Measurements from ENCODE around the gene TADA2B. TPM values are rescaled to one million over a fixed set of nuclear protein-coding genes. Genes with fewer than 3 reads are reported as not detected.

Gene TADA2B, protein sequence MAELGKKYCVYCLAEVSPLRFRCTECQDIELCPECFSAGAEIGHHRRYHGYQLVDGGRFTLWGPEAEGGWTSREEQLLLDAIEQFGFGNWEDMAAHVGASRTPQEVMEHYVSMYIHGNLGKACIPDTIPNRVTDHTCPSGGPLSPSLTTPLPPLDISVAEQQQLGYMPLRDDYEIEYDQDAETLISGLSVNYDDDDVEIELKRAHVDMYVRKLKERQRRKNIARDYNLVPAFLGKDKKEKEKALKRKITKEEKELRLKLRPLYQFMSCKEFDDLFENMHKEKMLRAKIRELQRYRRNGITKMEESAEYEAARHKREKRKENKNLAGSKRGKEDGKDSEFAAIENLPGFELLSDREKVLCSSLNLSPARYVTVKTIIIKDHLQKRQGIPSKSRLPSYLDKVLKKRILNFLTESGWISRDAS
- 11.0 and 12.5 TPM in 2 replicates for total RNA-seq

DNA sequence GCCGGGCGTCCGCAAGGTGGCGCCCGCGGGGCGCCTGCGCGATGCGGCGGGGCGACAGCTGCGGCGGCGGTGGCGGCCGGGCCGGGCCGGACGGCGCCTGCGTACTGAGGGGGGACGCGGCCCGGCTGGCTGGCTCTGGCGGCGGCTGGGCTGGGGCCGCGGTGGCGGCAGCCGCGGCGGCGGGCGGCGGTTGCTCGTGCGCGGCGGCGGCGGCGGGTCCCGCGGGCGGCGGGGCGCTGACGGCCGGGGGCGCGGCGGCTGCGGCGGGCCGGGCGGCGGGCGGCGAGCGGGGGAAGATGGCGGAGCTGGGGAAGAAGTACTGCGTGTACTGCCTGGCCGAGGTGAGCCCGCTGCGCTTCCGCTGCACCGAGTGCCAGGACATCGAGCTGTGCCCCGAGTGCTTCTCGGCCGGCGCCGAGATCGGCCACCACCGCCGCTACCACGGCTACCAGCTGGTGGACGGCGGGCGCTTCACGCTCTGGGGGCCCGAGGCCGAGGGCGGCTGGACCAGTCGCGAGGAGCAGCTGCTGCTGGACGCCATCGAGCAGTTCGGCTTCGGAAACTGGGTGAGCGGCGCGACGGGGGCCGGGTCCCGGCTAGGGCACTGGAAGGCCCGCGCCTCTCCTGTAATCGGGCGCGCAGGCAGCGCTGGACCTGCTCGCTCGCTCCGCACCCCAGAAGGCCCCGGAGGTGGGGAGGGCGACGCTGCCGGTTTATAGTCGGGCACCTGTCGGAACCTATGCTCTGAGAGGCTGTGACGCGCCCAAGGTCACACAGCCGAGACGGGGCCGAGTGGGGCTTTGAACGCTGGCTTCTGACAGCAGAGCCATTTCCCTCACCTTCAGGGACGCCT, at the start of gene TADA2B:
TSS of gene TADA2B (plus strand) at position 89 of the 853 bp plus-strand sequence. CDS start at position 297, 208 bp downstream.

DNA sequence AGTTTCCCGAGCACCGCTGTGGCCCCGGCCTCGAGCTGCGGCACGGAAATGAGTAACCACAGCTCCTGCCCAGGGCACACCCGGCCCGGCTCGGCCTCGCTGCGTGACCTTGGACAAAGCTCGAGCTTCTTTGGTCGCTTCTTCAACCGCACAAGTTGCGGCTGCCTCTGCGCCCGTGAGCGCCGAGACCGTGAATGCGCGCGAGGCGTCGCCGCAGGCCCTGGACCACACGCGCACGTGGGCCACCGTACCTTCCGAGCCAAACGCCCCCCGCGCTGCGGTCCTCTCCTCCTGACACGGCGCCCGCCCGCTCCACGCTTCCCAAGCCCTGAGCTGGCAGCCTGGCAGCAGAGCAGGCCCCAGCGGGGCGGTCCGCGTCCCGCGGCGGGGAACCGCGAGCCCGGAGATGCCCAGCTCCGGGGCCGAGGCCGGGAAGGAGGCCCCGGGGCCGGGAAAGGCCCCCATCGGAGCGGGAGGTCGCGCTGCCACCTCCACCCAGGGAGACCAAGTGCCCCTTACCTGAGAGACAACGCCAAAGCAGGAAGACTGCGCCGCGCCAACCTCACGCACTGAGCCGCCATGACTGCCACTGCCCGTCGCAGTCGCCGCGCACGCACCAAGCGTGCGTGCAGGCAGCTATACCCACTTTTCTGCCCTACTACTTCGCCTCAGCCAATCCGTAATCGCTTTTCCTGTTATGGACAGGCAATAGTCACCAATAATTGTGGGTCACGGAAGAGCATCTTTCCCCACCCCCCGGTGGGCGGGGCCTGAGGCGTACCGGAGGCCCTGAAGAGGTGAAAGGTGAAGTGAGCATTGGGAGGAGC, 24.5 kb downstream of the TADA2B start, which contains the start of gene GRPEL1:
TSS of gene GRPEL1 (minus strand) at position 613 of the 827 bp plus-strand sequence. CDS start at position 581, 32 bp downstream.

Other genes starting within 250 kb of the TADA2B start
- gene TBC1D14, start 133.5 kb upstream of the TADA2B start, total RNA-seq: 42.5 and 49.5 TPM in 2 replicates
- 28.8 and 44.9 TPM in 2 replicates for gene GRPEL1, start 24.7 kb downstream of the TADA2B start, total RNA-seq
- 2.3 and 3.3 TPM in 2 replicates for gene SORCS2, start 149.2 kb downstream of the TADA2B start, total RNA-seq